ENCODE results near the gene PPFIA1.
"Not testable (repeated sequence)": the region's sequence is repeated elsewhere in the genome, so short reads cannot be mapped to it uniquely, and the experiment has no call there.

The PPFIA1 gene

DNA sequence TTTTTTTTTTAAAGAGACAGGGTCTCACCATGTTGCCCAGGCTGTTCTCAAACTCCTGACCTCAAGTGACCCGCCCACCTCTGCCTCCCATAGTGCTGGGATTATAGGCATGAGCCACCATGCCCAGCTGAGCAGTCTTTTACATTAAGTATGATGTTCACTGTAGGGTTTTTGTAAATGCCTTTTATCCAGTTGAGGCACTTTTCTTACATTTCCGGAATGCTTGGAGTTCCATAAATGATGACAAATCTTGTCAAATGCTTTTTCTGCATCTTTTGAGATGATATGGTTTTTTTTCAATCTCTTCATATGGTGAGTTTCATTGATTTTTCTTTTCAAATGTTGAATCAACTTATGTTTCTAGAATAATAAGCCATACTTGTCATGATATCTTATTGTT is 98.5 kb downstream of the PPFIA1 start:
- H3K4me3 Mint-ChIP-seq, result no peak overlapping the region
- H3K9me3 Mint-ChIP-seq, result peaks cover 6 to 9% of the 10 kb centered on the region in 2 donors
- H3K4me1 Mint-ChIP-seq, result peaks cover 32% of the 10 kb centered on the region
- ATAC-seq (no peak), DNase-seq (no peak)
- H3K27me3 Mint-ChIP-seq, result no peaks in the 10 kb centered on the region
- H3K27ac Mint-ChIP-seq, result no peak overlapping the region

DNA sequence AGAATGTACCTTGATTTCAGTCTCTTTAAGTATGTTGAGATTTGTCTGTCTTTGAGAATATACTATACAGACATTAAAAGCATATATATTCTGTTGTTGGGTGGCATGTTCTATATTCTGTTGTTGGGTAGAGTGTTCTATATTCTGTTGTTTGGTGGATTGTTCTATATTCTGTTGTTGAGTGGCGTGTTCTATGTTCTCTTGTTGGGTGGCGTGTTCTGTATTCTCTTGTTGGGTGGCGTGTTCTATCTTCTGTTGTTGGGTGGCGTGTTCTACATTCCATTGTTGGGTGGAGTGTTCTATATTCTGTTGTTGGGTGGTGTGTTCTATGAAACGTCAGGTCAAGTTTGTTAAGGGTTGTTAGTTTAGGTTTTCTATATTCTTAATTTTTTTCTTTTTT is 100.8 kb downstream of the PPFIA1 start:
- peaks cover 6 to 9% of the 10 kb centered on the region in 2 donors for H3K9me3 Mint-ChIP-seq
- DNase-seq (no peak), ATAC-seq (no peak)
- no peak overlapping the region for H3K4me3 Mint-ChIP-seq
- peaks cover 10% of the 10 kb centered on the region for H3K4me1 Mint-ChIP-seq
- H3K27me3 Mint-ChIP-seq, result no peaks in the 10 kb centered on the region
- no peak overlapping the region for H3K27ac Mint-ChIP-seq

DNA sequence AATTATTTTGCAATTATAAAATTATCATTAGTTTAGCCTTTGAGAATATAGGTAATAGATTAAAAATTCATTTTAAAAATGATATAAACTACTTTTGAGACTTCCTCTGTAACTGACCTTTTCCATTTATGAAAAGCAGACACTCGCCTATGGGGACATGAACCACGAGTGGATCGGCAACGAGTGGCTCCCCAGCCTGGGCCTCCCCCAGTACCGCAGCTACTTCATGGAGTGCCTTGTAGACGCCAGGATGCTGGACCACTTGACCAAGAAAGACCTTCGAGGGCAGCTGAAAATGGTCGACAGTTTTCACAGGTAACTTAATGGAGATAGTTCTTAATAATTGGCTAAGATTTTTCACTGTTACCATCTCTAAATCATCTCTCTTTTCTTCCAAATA is 101.6 kb downstream of the PPFIA1 start:
- DNase-seq (no peak), ATAC-seq (no peak)
- H3K27me3 Mint-ChIP-seq, result no peaks in the 10 kb centered on the region
- H3K9me3 Mint-ChIP-seq, result peaks cover 6 to 9% of the 10 kb centered on the region in 2 donors
- no peak overlapping the region for H3K27ac Mint-ChIP-seq
- no peak overlapping the region for H3K4me3 Mint-ChIP-seq
- peaks cover 4% of the 10 kb centered on the region for H3K4me1 Mint-ChIP-seq

DNA sequence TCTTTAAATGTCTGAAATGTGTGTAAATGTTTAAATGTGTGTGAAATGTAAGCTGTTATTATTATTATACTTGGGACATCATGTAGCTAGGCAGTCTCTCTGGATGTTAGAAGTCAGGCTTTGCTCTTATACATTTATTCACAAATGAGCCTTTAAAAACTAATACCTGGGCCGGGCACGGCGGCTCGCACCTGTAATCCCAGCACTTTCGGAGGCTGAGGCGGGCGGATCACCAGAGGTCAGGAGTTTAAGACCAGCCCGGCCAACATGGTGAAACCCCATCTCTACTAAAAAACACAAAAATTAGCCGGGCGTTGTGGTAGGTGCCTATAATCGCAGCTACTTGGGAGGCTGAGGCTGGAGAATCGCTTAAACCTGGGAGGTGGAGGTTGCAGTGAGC is 106.1 kb downstream of the PPFIA1 start:
- Mint-ChIP-seq H3K9me3 (peaks cover 0 to under 1% of the 10 kb centered on the region in 2 donors), H3K4me1 (peaks cover 10% of the 10 kb centered on the region), H3K27me3 (no peaks in the 10 kb centered on the region), H3K27ac (peak overlapping the region in 1 of 2 donors; percentile 52), H3K4me3 (no peak overlapping the region)
- DNase-seq, result no peak
- ATAC-seq, result no peak

DNA sequence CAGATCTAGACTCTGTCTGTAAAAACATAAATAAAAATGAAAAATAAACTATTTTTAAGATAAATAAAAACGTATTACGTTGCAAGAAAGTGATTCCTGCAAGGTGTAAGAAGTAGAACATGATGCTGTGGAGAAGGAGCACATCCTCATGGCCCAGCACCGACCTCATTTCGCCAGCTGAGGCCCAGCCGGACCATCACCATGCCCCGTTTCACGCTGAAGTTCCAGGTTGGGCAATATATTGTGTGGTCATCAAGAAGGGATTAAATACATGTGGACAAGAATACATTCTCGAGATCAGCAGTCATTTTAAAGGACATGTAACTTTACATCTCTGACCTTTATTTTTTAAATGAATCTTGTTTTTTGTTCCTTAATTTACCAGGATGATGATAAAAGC is 107.2 kb downstream of the PPFIA1 start:
- Mint-ChIP-seq H3K4me3 (no peak overlapping the region), H3K4me1 (peaks cover 12% of the 10 kb centered on the region), H3K27ac (no peak overlapping the region), H3K9me3 (no peaks in the 10 kb centered on the region), H3K27me3 (no peaks in the 10 kb centered on the region)
- no peak for ATAC-seq
- DNase-seq, result no peak

DNA sequence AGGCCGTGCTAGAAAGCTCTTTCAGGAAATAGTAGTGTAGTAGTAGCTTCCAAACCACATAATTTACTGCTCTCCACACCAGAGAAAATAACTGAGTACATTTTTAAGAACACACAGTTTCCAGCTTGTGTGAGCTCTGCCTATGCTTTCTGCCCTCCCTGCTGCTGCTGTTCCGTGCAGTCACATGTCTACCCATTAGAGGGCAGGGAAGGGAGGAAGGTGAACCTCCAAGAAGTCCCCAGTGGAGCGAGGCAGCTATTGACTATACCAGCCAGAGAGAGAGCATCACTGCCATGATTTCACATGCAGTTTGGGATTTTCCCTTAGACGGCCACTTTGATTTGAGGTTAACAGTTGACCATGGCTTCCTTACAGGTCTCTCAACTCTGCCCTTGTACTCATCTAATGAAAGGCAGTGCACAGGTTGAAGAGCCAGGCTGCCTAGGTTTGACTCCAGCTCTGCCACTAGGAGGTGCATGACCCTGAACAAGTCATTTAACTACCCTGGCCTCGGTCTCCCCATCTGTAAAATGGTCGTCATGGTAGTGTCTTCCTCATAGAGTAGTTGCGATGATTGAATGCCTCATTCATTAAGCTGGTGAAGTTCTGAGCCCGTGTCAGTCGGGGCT is 108.1 kb downstream of the PPFIA1 start:
- ATAC-seq (peak; percentile 81), DNase-seq (no peak)
- Mint-ChIP-seq H3K9me3 (no peaks in the 10 kb centered on the region), H3K4me3 (no peak overlapping the region), H3K4me1 (peaks cover 12% of the 10 kb centered on the region), H3K27me3 (no peaks in the 10 kb centered on the region), H3K27ac (no peak overlapping the region)

DNA sequence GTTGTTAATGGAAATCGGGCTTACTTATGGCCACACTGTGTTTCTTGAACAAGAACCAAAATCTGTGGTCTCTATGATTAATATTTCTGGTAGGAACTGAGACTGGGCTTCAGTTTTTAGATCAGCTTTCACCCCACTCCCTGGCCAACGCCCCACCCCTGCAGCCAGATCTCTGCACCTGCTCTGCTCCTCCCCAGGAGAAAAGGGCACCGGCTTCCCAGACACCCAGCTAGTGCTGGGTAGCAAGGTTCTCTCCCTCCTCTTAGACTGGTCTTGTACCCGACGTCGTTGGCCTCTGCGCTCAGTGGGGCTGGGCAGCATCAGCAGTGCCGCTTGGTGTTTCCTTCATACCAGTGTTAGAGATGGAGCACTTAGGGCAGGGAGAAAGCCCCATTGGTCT is 110.9 kb downstream of the PPFIA1 start:
- Mint-ChIP-seq H3K27me3 (no peaks in the 10 kb centered on the region), H3K4me3 (no peak overlapping the region), H3K27ac (no peak overlapping the region), H3K4me1 (peaks cover 12% of the 10 kb centered on the region), H3K9me3 (no peaks in the 10 kb centered on the region)
- no peak for ATAC-seq
- no peak for DNase-seq

DNA sequence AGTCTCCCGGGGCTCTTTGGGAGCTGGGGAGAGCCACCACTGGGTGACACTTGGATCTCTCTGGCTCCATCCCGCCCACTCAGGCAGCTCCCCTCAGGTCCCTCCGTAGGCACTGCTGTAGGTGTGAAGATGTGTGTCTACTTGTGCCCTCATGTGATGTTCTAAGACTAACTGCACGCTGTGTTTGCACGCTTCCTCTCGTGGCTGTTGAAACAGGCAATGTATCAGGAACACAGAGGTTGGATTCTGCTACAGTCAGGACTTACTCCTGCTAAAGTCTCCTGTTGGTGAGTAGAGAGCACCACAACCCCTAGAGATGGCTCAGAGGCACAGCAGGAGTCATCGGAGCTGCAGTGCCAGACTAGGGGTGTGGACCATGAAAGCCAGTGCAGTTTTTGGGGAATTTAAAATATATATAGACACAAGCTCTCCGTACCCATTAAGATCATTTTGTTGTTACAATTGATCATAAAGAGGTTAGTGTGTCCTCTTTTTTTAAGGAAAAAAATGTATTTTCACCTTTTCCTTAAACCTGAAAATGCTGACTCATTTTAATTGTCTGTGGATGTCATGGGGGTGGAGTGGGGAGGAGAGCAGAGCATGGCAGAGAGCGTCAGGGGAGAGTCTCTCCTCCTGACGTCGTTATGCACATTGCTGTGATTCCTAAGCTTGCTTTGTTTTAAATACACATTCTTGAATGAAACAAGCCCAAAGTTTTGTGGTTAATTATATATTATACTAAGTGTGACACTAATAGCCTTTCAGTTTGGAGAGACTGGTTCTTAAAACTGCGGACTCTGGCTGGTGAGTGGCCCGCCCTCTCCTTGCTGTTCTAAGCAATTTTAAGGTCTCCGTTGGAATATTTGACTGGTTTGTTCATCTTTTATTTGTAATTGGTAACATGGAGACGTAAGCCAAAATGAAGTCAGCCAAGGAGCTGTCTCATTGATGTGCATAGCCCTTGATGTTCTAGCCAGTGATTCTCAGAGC is 111.7 kb downstream of the PPFIA1 start:
- Mint-ChIP-seq H3K27me3 (no peaks in the 10 kb centered on the region), H3K4me3 (no peak overlapping the region), H3K27ac (no peak overlapping the region), H3K9me3 (no peaks in the 10 kb centered on the region), H3K4me1 (peaks cover 10% of the 10 kb centered on the region)
- ATAC-seq, result no peak
- DNase-seq, result no peak

DNA sequence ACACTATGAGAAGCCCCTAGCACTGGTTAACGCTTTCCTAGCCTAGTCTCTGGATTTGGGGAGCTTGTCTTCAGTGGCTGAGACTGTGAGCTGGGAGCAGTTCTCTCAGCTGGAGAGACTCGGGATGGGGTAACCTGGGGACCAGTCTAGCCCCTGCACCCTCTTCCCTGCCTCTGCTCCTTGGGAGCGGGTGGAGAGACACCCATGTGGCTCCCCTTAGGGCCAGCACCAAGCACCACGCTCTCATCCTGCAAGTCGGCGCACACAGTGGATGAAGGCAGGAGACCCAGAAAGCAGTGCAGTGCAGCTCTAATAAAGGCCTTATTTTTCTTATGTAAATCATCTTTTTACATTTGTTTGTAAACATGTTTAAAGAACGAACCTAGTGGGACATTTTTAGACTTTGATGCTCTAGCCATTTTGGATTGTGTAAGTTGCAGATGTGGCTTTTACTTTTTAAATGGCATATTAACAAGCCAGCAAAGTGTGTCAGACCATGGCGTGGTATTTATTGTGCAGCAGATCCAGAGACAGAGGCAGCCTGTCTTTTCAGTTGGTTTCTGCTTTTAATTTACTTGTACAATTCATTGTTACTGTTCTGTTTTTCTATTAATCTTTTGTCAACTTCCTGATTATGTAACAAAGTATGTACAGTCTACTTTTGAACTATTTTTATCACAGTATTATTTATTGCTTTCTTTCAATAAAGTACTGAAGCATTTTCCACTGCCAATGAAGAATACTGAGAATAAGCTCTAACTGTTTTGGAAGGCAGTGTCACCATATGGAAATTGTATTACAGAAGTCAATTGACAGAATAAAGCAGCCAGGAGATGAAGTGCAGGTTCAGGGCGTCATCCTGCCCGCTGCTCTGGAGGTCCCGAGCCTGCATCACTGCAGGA is 113.4 kb downstream of the PPFIA1 start:
- H3K27ac Mint-ChIP-seq, result no peak overlapping the region
- H3K9me3 Mint-ChIP-seq, result no peaks in the 10 kb centered on the region
- ATAC-seq (no peak), DNase-seq (no peak)
- H3K4me1 Mint-ChIP-seq, result peaks cover 6% of the 10 kb centered on the region
- peaks cover under 1% of the 10 kb centered on the region for H3K27me3 Mint-ChIP-seq
- no peak overlapping the region for H3K4me3 Mint-ChIP-seq

DNA sequence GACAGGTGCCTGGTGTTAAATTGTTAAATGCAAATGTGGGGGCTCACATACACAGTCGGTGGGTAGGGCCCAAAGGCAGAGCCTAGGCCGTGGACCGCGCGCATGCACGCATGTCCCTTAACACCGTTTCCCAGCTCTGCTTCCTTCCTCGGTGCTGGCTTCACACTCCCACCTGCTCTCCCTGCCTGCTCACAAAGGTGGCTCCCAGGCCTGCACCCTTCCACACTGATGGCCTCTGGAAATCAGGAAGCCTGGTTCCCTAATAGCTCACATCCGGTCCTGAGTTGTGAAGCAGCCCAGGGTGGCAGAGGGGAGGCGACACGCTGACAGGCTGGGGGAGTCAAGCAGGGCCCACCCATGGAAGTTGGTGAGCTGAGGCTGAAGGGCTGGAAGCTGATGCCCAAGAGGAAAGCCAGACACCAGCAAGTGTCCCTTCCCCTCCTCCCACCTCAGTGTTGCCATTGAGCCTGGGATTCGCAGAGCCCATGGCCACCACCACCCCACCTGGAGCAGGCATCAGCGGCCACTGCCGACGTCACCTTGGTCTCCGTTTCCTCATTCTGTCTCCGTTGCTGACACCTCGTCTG is 114.2 kb downstream of the PPFIA1 start:
- Mint-ChIP-seq H3K4me1 (peaks cover 6% of the 10 kb centered on the region), H3K27me3 (peaks cover 8% of the 10 kb centered on the region), H3K27ac (no peak overlapping the region), H3K9me3 (no peaks in the 10 kb centered on the region), H3K4me3 (no peak overlapping the region)
- ATAC-seq (no peak), DNase-seq (no peak)

DNA sequence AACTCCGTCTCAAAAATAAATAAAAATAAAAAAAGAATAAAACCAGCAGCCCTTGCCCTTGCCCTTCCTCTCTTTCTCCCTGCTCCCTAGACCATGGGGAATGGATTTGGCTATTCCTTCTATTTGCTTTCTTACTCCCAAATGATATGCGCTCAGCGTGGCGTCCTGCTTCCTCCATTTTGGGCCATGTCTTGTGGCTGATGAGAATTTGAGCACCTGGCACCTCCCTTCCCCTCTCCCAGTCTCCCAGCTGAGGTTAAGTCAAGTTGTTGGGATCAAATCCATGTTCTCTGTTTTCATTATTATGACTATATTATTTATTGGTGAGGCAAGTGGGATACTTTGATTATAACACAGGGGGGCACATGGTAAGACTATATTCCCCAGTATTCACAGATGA is 117.1 kb downstream of the PPFIA1 start:
- H3K27me3 Mint-ChIP-seq, result peaks cover 21% of the 10 kb centered on the region
- no peaks in the 10 kb centered on the region for H3K9me3 Mint-ChIP-seq
- ATAC-seq (no peak), DNase-seq (no peak)
- H3K4me1 Mint-ChIP-seq, result no peaks in the 10 kb centered on the region
- no peak overlapping the region for H3K4me3 Mint-ChIP-seq
- H3K27ac Mint-ChIP-seq, result no peak overlapping the region

DNA sequence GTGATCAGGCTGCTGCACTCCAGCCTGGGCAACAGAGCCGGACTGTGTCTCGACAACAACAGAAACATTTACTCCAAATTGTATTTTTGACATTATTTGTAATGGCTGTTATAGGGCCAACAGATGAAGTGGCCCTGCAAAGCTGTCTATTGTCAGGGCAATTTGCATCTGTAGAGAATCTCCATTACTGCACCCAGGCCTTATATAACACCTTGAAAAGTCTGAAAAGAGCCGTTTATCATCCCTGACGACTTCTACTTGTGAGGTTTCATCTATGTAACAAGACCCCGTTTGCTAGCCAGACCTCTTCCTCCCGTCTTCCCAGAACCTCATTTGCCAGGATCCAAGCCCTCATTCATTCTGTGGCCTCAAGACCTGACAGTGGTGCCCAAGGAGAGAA is 118.7 kb downstream of the PPFIA1 start:
- no peaks in the 10 kb centered on the region for H3K4me1 Mint-ChIP-seq
- ATAC-seq (no peak), DNase-seq (no peak)
- H3K27ac Mint-ChIP-seq, result no peak overlapping the region
- no peak overlapping the region for H3K4me3 Mint-ChIP-seq
- no peaks in the 10 kb centered on the region for H3K9me3 Mint-ChIP-seq
- H3K27me3 Mint-ChIP-seq, result peaks cover 38% of the 10 kb centered on the region

DNA sequence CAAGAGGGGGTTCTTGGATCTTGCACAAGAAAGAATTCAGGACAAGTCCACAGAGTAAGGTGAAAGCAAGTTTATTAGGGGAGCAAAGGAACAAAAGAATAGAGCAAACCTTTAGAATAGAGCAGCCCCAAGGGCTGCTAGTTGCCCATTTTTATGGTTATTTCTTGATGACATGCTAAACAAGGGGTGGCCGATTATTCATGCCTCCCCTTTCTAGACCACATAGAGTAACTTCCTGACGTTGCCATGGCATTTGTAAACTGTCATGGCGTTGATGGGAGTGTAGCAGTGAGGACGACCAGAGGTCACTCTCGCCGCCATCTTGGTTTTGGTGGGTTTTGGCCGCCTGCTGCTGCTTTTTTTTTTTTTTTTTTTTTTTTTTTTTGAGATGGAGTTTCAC is 120.4 kb downstream of the PPFIA1 start:
- H3K4me3 Mint-ChIP-seq, H3K27ac Mint-ChIP-seq: not testable (repeated sequence)
- peaks cover 54% of the 10 kb centered on the region for H3K27me3 Mint-ChIP-seq

DNA sequence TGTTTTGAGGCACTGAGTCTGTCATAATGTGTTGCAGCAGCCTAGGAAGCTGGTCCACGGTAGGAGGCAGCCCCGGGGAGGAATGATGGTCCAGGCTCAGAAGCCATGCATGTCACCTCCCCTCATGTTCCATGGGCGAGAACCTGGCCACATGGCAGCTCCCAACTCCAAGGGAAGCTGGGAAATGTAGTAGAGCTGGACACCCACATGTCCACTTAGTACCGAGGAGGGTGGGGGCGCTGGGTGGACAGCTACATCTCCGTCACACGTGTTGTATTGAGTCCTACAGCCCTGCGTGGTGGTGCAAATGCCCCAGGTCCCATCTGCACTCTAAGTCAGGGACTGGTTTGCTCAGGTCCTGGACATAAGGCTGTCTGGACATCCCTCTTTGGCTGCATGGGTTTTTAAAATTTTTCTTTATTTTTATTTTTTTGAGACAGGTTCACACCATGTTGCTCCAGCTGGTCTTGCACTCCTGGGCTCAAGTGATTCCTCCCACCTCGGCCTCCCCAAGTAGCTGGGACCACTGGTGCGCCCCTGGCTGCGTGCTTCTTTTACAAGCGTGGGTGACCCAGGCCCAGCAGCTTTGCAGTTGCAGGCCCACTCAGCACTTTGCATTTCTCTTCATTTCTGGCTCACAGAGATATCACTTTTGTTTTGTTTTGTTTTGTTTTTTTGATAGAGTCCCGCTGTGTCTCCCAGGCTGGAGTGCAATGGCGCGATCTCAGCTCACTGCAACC is 123.9 kb downstream of the PPFIA1 start:
- ATAC-seq (no peak), DNase-seq (no peak)
- no peak overlapping the region for H3K4me3 Mint-ChIP-seq
- peak overlapping the region in 1 of 2 donors; percentile 86 for H3K27ac Mint-ChIP-seq
- peaks cover 17% of the 10 kb centered on the region for H3K4me1 Mint-ChIP-seq
- no peaks in the 10 kb centered on the region for H3K9me3 Mint-ChIP-seq
- peaks cover 72% of the 10 kb centered on the region for H3K27me3 Mint-ChIP-seq

More for the DNA sequence above, 120.4 kb downstream of the PPFIA1 start:
- H3K9me3 Mint-ChIP-seq, H3K4me1 Mint-ChIP-seq, DNase-seq, ATAC-seq: not testable (repeated sequence)

Data from stimulated activated naive CD8-positive, alpha-beta T cell treated with anti-CD3 and anti-CD28 coated beads, Interleukin-15, amount 100 ng/mL, for 72 hours (primary cell).